ENCODE results near the gene IL15RA.

DNA sequence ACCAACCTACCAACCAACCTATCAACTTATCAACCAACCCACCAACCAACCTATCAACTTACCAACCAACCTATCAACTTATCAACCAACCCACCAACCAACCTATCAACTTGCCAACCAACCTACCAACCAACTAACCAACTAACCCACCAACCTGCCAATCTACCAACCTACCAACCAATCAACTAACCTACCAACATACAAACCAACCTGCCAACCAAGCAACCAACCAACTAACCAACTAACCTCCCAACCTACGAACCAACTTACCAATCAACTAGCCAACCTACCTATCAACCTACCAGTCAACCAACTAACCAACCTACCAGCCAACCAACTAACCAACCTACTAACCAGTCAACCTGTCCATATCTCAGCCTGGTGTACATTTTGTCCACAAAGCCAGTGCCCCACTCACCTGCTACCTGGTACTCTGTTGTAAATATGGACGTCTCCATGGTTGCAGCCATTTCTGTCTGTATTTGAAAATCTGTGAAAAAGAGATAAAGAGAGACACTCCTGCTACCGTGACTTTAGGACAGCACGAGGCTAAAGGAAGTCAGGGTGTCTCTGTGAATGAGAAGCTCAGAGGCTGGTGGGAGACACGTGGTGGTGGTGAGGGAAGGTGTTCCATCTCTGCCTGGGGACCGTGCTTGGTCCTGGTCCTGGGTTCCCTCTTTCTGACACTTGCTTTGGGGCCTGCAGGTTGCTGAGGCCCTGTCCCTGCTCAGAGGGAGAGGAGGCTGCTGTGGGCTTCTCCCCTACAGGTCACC, 41.9 kb upstream of the IL15RA start:
- TF ChIP-seq TEAD4 (IDR thresholded peaks at IDR 0.05; ENCODE audit: low read depth, low read length) (no peak), RFX5 (IDR thresholded peaks at IDR 0.05; ENCODE audit: borderline replicate concordance, low read depth, low read length) (no peak)
- TF ChIP-seq, protein P1, sequence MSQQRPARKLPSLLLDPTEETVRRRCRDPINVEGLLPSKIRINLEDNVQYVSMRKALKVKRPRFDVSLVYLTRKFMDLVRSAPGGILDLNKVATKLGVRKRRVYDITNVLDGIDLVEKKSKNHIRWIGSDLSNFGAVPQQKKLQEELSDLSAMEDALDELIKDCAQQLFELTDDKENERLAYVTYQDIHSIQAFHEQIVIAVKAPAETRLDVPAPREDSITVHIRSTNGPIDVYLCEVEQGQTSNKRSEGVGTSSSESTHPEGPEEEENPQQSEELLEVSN (IDR thresholded peaks at IDR 0.05) = no peak
